ENCODE measurements around the gene SUPT16H.

SUPT16H gene

DNA sequence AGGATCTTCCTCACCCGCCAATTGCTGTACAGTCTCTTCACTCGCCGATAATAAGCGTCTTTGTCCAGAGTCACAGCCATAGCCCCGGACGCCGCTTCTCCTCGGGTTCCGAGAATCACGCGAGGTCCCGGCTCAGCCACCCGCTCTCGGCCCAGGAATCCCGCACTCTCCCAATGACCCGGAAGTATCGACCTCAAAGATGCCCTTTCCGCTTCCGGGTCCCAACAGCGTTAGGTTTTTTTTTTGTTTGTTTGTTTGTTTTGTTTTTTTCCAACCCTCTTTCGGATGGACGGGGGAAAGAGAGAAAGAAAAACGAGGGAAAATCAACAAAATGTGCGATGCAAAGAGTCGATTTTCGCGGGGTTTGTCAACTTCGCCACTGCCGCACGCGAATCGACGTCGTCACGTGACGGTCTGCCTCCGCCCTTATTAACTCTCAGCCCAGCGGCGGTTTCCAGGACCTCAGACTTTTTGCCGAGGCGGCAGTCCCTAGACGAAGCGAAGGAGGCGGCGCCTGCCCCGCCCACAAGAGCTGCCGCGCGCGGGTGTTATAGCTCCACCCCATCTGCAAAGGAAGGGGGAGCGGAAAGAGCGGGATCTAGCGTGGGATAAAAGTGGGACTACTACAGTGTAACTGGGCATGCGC is at the start of gene SUPT16H:
SUPT16H (minus strand) TSS at position 172 of the 646 bp plus-strand sequence; CDS start at position 80, 92 bp downstream.
- no peaks in the 10 kb centered on the region for H3K27me3 ChIP-seq (ENCODE audit: control insufficient read depth in 5 of 5, insufficient read depth in 4 of 5, low read length in 5 of 5)
- peaks cover 3 to 26% (median 17%) of the 10 kb centered on the region in 5 donors for H3K36me3 ChIP-seq (ENCODE audit: control insufficient read depth in 5 of 5, insufficient read depth in 5 of 5, low read length in 5 of 5)
- peak within 1 kb of the TSS; percentile 93 for H3K27ac ChIP-seq (ENCODE audit: low read depth, low read length)
- peak within 1 kb of the TSS; percentile 76 to 98 (median 95) for H3K4me3 ChIP-seq (ENCODE audit: low read depth in 1 of 5, low read length in 5 of 5)
- H3K9ac ChIP-seq (ENCODE audit: low read length in 5 of 5): peak within 1 kb of the TSS; percentile 86 to 96 (median 94)
- peaks cover 3 to 27% (median 21%) of the 10 kb centered on the region in 5 donors for H3K4me1 ChIP-seq (ENCODE audit: control insufficient read depth in 5 of 5, insufficient read depth in 5 of 5, low read length in 5 of 5)
- no peaks in the 10 kb centered on the region for H3K9me3 ChIP-seq (ENCODE audit: control insufficient read depth in 5 of 5, low read length in 5 of 5)

- no peaks in the 10 kb centered on the region for H3K9me3 ChIP-seq (ENCODE audit: control insufficient read depth in 5 of 5, low read length in 5 of 5)
- peaks cover 24 to 54% (median 51%) of the 10 kb centered on the region in 5 donors for H3K36me3 ChIP-seq (ENCODE audit: control insufficient read depth in 5 of 5, insufficient read depth in 5 of 5, low read length in 5 of 5)
- H3K27ac ChIP-seq (ENCODE audit: low read depth, low read length): no peak overlapping the region
Measured at GRCh38 chr14:21431126-21431525, 47.3 kb upstream of the SUPT16H start.

GRCh38 chr14:21428930-21429329 is 45.1 kb upstream of the SUPT16H start:
- peaks cover 34 to 72% (median 64%) of the 10 kb centered on the region in 5 donors for H3K36me3 ChIP-seq (ENCODE audit: control insufficient read depth in 5 of 5, insufficient read depth in 5 of 5, low read length in 5 of 5)
- no peak overlapping the region for H3K27ac ChIP-seq (ENCODE audit: low read depth, low read length)
- no peak overlapping the region for H3K9ac ChIP-seq (ENCODE audit: low read length in 5 of 5)
- H3K27me3 ChIP-seq (ENCODE audit: control insufficient read depth in 5 of 5, insufficient read depth in 4 of 5, low read length in 5 of 5): no peaks in the 10 kb centered on the region
- no peaks in the 10 kb centered on the region for H3K9me3 ChIP-seq (ENCODE audit: control insufficient read depth in 5 of 5, low read length in 5 of 5)
- no peaks in the 10 kb centered on the region for H3K4me1 ChIP-seq (ENCODE audit: control insufficient read depth in 5 of 5, insufficient read depth in 5 of 5, low read length in 5 of 5)
- H3K4me3 ChIP-seq (ENCODE audit: low read depth in 1 of 5, low read length in 5 of 5): no peak overlapping the region

More at GRCh38 chr14:21431126-21431525, 47.3 kb upstream of the SUPT16H start:
- H3K4me3 ChIP-seq (ENCODE audit: low read depth in 1 of 5, low read length in 5 of 5): no peak overlapping the region
- no peak overlapping the region for H3K9ac ChIP-seq (ENCODE audit: low read length in 5 of 5)
- H3K27me3 ChIP-seq (ENCODE audit: control insufficient read depth in 5 of 5, insufficient read depth in 4 of 5, low read length in 5 of 5): no peaks in the 10 kb centered on the region
- H3K4me1 ChIP-seq (ENCODE audit: control insufficient read depth in 5 of 5, insufficient read depth in 5 of 5, low read length in 5 of 5): peaks cover 0 to 9% (median 7%) of the 10 kb centered on the region in 5 donors

DNA sequence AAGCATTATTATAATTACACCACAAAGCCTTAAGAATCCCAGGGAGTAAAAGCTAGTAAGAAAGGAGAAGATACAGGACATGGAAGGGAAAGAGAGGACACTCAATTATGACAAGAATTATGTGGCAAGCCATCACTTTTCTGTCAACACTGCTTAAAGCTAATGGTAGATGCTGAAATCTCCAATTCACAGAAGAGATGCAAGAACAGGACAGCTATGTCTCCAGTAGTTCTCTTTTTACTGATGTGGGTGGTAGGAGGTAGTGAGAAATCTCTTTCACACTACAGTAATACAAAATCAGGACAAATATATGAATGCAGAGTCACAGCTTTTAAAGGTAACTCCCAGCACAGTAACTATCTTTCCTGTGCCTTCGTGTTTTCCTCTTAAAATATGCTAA is 42.9 kb upstream of the SUPT16H start:
- no peaks in the 10 kb centered on the region for H3K4me1 ChIP-seq (ENCODE audit: control insufficient read depth in 5 of 5, insufficient read depth in 5 of 5, low read length in 5 of 5)
- H3K36me3 ChIP-seq (ENCODE audit: control insufficient read depth in 5 of 5, insufficient read depth in 5 of 5, low read length in 5 of 5): peaks cover 40 to 93% (median 74%) of the 10 kb centered on the region in 5 donors
- no peaks in the 10 kb centered on the region for H3K27me3 ChIP-seq (ENCODE audit: control insufficient read depth in 5 of 5, insufficient read depth in 4 of 5, low read length in 5 of 5)
- no peaks in the 10 kb centered on the region for H3K9me3 ChIP-seq (ENCODE audit: control insufficient read depth in 5 of 5, low read length in 5 of 5)
- H3K4me3 ChIP-seq (ENCODE audit: low read depth in 1 of 5, low read length in 5 of 5): no peak overlapping the region
- H3K27ac ChIP-seq (ENCODE audit: low read depth, low read length): no peak overlapping the region
- H3K9ac ChIP-seq (ENCODE audit: low read length in 5 of 5): no peak overlapping the region

DNA sequence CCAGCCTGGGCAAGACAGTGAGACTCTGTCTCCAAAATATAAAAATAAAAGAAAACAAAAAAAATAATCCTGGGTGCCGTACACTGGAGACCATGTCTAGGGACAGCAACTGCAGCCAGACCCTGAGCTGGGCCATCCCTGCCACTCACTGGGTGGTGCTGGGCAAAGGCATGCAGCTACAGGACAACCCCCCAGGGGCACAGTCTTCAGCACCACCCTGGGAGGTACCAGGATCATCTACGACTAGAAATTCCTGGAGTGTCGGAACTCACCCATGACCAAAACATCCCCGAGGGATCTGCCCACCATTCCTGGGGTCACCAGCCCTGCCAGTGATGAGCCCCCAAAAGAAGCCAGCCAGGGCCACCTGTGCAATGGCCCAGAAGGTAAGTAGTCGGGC is 35.7 kb upstream of the SUPT16H start:
- Histone ChIP-seq H3K9me3 (ENCODE audit: control insufficient read depth in 5 of 5, low read length in 5 of 5) (no peaks in the 10 kb centered on the region), H3K4me1 (ENCODE audit: control insufficient read depth in 5 of 5, insufficient read depth in 5 of 5, low read length in 5 of 5) (no peaks in the 10 kb centered on the region), H3K27ac (ENCODE audit: low read depth, low read length) (no peak overlapping the region), H3K27me3 (ENCODE audit: control insufficient read depth in 5 of 5, insufficient read depth in 4 of 5, low read length in 5 of 5) (no peaks in the 10 kb centered on the region), H3K9ac (ENCODE audit: low read length in 5 of 5) (no peak overlapping the region), H3K36me3 (ENCODE audit: control insufficient read depth in 5 of 5, insufficient read depth in 5 of 5, low read length in 5 of 5) (peaks cover 28 to 76% (median 62%) of the 10 kb centered on the region in 5 donors), H3K4me3 (ENCODE audit: low read depth in 1 of 5, low read length in 5 of 5) (no peak overlapping the region)

DNA sequence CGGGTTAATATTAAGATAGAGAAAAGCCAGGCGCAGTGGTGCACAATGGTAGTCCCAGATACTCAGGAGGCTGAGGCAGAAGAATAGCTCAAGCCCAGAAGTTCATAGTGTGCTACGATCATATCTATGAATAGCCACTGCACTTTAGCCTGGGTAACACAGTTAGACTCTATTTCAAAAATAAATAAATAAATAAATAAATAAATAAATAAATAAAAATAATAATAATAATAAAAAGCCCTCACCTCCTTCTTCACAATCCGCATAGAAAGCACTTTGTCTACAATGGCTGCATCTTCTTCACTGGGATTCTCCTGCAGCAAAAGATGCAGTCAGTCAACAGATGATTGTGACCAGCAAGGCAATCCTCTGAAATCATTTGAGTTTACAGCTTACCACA is 31.5 kb upstream of the SUPT16H start:
- Histone ChIP-seq H3K9ac (ENCODE audit: low read length in 5 of 5) (no peak overlapping the region), H3K36me3 (ENCODE audit: control insufficient read depth in 5 of 5, insufficient read depth in 5 of 5, low read length in 5 of 5) (peaks cover 42 to 80% (median 70%) of the 10 kb centered on the region in 5 donors), H3K9me3 (ENCODE audit: control insufficient read depth in 5 of 5, low read length in 5 of 5) (no peaks in the 10 kb centered on the region)

GRCh38 chr14:21414137-21414631 is 30.4 kb upstream of the SUPT16H start:
- no peaks in the 10 kb centered on the region for H3K4me1 ChIP-seq (ENCODE audit: control insufficient read depth in 5 of 5, insufficient read depth in 5 of 5, low read length in 5 of 5)
- no peak overlapping the region for H3K27ac ChIP-seq (ENCODE audit: low read depth, low read length)
- peaks cover 53 to 82% (median 72%) of the 10 kb centered on the region in 5 donors for H3K36me3 ChIP-seq (ENCODE audit: control insufficient read depth in 5 of 5, insufficient read depth in 5 of 5, low read length in 5 of 5)
- H3K9me3 ChIP-seq (ENCODE audit: control insufficient read depth in 5 of 5, low read length in 5 of 5): no peaks in the 10 kb centered on the region
- H3K9ac ChIP-seq (ENCODE audit: low read length in 5 of 5): no peak overlapping the region
- H3K27me3 ChIP-seq (ENCODE audit: control insufficient read depth in 5 of 5, insufficient read depth in 4 of 5, low read length in 5 of 5): no peaks in the 10 kb centered on the region
- no peak overlapping the region for H3K4me3 ChIP-seq (ENCODE audit: low read depth in 1 of 5, low read length in 5 of 5)

More for the DNA sequence above, 31.5 kb upstream of the SUPT16H start:
- Histone ChIP-seq H3K27me3 (ENCODE audit: control insufficient read depth in 5 of 5, insufficient read depth in 4 of 5, low read length in 5 of 5) (no peaks in the 10 kb centered on the region), H3K27ac (ENCODE audit: low read depth, low read length) (no peak overlapping the region), H3K4me1 (ENCODE audit: control insufficient read depth in 5 of 5, insufficient read depth in 5 of 5, low read length in 5 of 5) (no peaks in the 10 kb centered on the region), H3K4me3 (ENCODE audit: low read depth in 1 of 5, low read length in 5 of 5) (no peak overlapping the region)

DNA sequence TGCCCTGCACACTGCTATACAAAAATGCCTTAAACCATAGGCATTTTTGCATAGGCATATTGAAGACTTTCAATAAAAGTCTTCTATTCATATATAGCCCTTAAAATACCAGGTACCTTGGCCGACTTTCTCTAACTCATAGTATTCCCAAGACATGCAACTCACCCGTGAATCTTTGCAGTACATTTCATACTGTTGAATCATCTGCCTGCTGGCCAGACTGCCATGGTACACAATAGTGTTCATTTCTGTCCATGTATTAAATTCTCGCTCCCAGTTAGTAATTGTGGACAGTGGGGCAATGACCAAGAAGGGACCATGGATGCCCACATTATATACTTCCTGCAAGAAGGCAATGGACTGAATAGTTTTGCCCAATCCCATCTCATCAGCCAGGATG is 24.3 kb upstream of the SUPT16H start:
- peaks cover 0 to 2% (median 0%) of the 10 kb centered on the region in 5 donors for H3K4me1 ChIP-seq (ENCODE audit: control insufficient read depth in 5 of 5, insufficient read depth in 5 of 5, low read length in 5 of 5)
- no peak overlapping the region for H3K4me3 ChIP-seq (ENCODE audit: low read depth in 1 of 5, low read length in 5 of 5)
- H3K9ac ChIP-seq (ENCODE audit: low read length in 5 of 5): no peak overlapping the region
- no peaks in the 10 kb centered on the region for H3K9me3 ChIP-seq (ENCODE audit: control insufficient read depth in 5 of 5, low read length in 5 of 5)
- no peaks in the 10 kb centered on the region for H3K27me3 ChIP-seq (ENCODE audit: control insufficient read depth in 5 of 5, insufficient read depth in 4 of 5, low read length in 5 of 5)
- peaks cover 75 to 98% (median 87%) of the 10 kb centered on the region in 5 donors for H3K36me3 ChIP-seq (ENCODE audit: control insufficient read depth in 5 of 5, insufficient read depth in 5 of 5, low read length in 5 of 5)
- no peak overlapping the region for H3K27ac ChIP-seq (ENCODE audit: low read depth, low read length)

- Histone ChIP-seq H3K4me3 (ENCODE audit: low read depth in 1 of 5, low read length in 5 of 5) (no peak overlapping the region), H3K36me3 (ENCODE audit: control insufficient read depth in 5 of 5, insufficient read depth in 5 of 5, low read length in 5 of 5) (peaks cover 79 to 98% (median 92%) of the 10 kb centered on the region in 5 donors), H3K9me3 (ENCODE audit: control insufficient read depth in 5 of 5, low read length in 5 of 5) (no peaks in the 10 kb centered on the region), H3K27ac (ENCODE audit: low read depth, low read length) (no peak overlapping the region), H3K9ac (ENCODE audit: low read length in 5 of 5) (no peak overlapping the region), H3K4me1 (ENCODE audit: control insufficient read depth in 5 of 5, insufficient read depth in 5 of 5, low read length in 5 of 5) (peaks cover 0 to 2% (median 0%) of the 10 kb centered on the region in 5 donors), H3K27me3 (ENCODE audit: control insufficient read depth in 5 of 5, insufficient read depth in 4 of 5, low read length in 5 of 5) (no peaks in the 10 kb centered on the region)
Measured at GRCh38 chr14:21406213-21406612, 22.4 kb upstream of the SUPT16H start.

DNA sequence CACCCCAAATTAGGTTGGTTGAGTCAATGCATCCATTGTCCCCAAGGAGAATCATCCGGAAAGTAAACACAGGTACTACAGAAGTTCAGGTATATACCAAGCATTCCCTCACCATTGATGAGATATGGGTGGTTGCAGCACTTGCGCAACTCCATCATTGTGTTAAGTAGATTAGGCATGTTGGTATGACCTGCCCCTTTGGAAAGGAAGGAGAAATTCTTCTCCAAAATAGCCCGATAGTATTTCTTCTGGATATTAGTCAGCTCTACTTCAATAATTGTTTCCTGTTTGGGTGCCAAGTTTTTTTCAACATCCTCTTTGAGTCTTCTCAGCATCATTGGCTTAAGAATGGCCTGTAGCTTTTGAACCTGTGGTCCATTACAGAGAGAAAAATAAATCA is 21.3 kb upstream of the SUPT16H start:
- Histone ChIP-seq H3K27ac (ENCODE audit: low read depth, low read length) (no peak overlapping the region), H3K9me3 (ENCODE audit: control insufficient read depth in 5 of 5, low read length in 5 of 5) (no peaks in the 10 kb centered on the region), H3K4me3 (ENCODE audit: low read depth in 1 of 5, low read length in 5 of 5) (no peak overlapping the region), H3K4me1 (ENCODE audit: control insufficient read depth in 5 of 5, insufficient read depth in 5 of 5, low read length in 5 of 5) (peaks cover 0 to 2% (median 0%) of the 10 kb centered on the region in 5 donors), H3K9ac (ENCODE audit: low read length in 5 of 5) (no peak overlapping the region), H3K27me3 (ENCODE audit: control insufficient read depth in 5 of 5, insufficient read depth in 4 of 5, low read length in 5 of 5) (no peaks in the 10 kb centered on the region), H3K36me3 (ENCODE audit: control insufficient read depth in 5 of 5, insufficient read depth in 5 of 5, low read length in 5 of 5) (peaks cover 78 to 98% (median 93%) of the 10 kb centered on the region in 5 donors)
